Measurements from ENCODE around the gene RNF130. TPM values are rescaled to one million over a fixed set of nuclear protein-coding genes. Genes with fewer than 3 reads are reported as not detected.
"Not testable (repeated sequence)": the region's sequence is repeated elsewhere in the genome, so short reads cannot be mapped to it uniquely, and the experiment has no call there.

RNF130 gene
- total RNA-seq, 1 donor from 2014 or later = 52.1 TPM

- no peak for DNase-seq (ENCODE audit: extremely low spot score, unreplicated experiment)
- TF ChIP-seq CTCF (conservative IDR thresholded peaks at IDR 0.05) = no peak
- no peaks in the 10 kb centered on the region for H3K9me3 Mint-ChIP-seq
Measured at GRCh38 chr5:180001742-180002141, 69.8 kb downstream of the RNF130 start.

GRCh38 chr5:180001136-180001535 is 70.4 kb downstream of the RNF130 start:
- TF ChIP-seq CTCF (conservative IDR thresholded peaks at IDR 0.05) = no peak
- no peak for DNase-seq (ENCODE audit: extremely low spot score, unreplicated experiment)
- H3K36me3 Mint-ChIP-seq = peaks cover 19% of the 10 kb centered on the region
- peaks cover 9% of the 10 kb centered on the region for H3K4me1 Mint-ChIP-seq (ENCODE audit: unreplicated experiment)
- no peaks in the 10 kb centered on the region for H3K27me3 Mint-ChIP-seq
- no peaks in the 10 kb centered on the region for H3K9me3 Mint-ChIP-seq
- no peak overlapping the region for H3K27ac Mint-ChIP-seq
- no peak overlapping the region for H3K4me3 Mint-ChIP-seq

More at GRCh38 chr5:180001742-180002141, 69.8 kb downstream of the RNF130 start:
- no peak overlapping the region for H3K4me3 Mint-ChIP-seq
- H3K36me3 Mint-ChIP-seq = peaks cover 19% of the 10 kb centered on the region
- H3K4me1 Mint-ChIP-seq (ENCODE audit: unreplicated experiment) = peaks cover 15% of the 10 kb centered on the region
- H3K27me3 Mint-ChIP-seq = no peaks in the 10 kb centered on the region
- no peak overlapping the region for H3K27ac Mint-ChIP-seq

GRCh38 chr5:179998485-179998884 is 73.1 kb downstream of the RNF130 start:
- Mint-ChIP-seq H3K36me3 (peaks cover 27% of the 10 kb centered on the region), H3K27me3 (no peaks in the 10 kb centered on the region), H3K4me3 (no peak overlapping the region), H3K27ac (no peak overlapping the region), H3K4me1 (ENCODE audit: unreplicated experiment) (no peaks in the 10 kb centered on the region), H3K9me3 (peaks cover 8% of the 10 kb centered on the region)
- no peak for TF ChIP-seq CTCF (conservative IDR thresholded peaks at IDR 0.05)
- no peak for DNase-seq (ENCODE audit: extremely low spot score, unreplicated experiment)

- TF ChIP-seq CTCF (conservative IDR thresholded peaks at IDR 0.05) = no peak
- Mint-ChIP-seq H3K27ac (no peak overlapping the region), H3K4me3 (no peak overlapping the region), H3K27me3 (no peaks in the 10 kb centered on the region), H3K9me3 (peaks cover 8% of the 10 kb centered on the region), H3K4me1 (ENCODE audit: unreplicated experiment) (no peaks in the 10 kb centered on the region), H3K36me3 (peaks cover 15% of the 10 kb centered on the region)
- no peak for DNase-seq (ENCODE audit: extremely low spot score, unreplicated experiment)
Measured at GRCh38 chr5:179994583-179995323, 76.8 kb downstream of the RNF130 start.

GRCh38 chr5:179992855-179993254 is 78.7 kb downstream of the RNF130 start:
- DNase-seq (ENCODE audit: extremely low spot score, unreplicated experiment); H3K4me1 Mint-ChIP-seq (ENCODE audit: unreplicated experiment); H3K4me3 Mint-ChIP-seq; H3K27ac Mint-ChIP-seq; H3K9me3 Mint-ChIP-seq; H3K27me3 Mint-ChIP-seq: not testable (repeated sequence)
- peaks cover 15% of the 10 kb centered on the region for H3K36me3 Mint-ChIP-seq

- Mint-ChIP-seq H3K27me3 (no peaks in the 10 kb centered on the region), H3K4me3 (no peak overlapping the region), H3K36me3 (peaks cover 15% of the 10 kb centered on the region), H3K27ac (no peak overlapping the region), H3K9me3 (peaks cover 8% of the 10 kb centered on the region), H3K4me1 (ENCODE audit: unreplicated experiment) (no peaks in the 10 kb centered on the region)
- no peak for DNase-seq (ENCODE audit: extremely low spot score, unreplicated experiment)
- no peak for TF ChIP-seq CTCF (conservative IDR thresholded peaks at IDR 0.05)
Measured at GRCh38 chr5:179991106-179991505, 80.5 kb downstream of the RNF130 start.
